ENCODE results near the gene SMU1. TPM values are rescaled to one million over a fixed set of nuclear protein-coding genes. Genes with fewer than 3 reads are reported as not detected.

The SMU1 gene
- total and polyA plus RNA-seq, 2 of the 13 experiments (the other 11 are each of a cell fraction or from before 2014, with no cell fraction given): 12.9 to 36.6 TPM

GRCh38 chr9:33048054-33048465, 28.4 kb downstream of the SMU1 start:
- Histone ChIP-seq H3K36me3 (replicated peaks in 1 of 2; ENCODE audit: control insufficient read depth in 1 of 2, insufficient read depth in 2 of 2, low read length in 2 of 2) (peaks cover 10 to 40% of the 10 kb centered on the region in 2 experiments), H3K4me2 (ENCODE audit: low read depth, low read length) (peak overlapping the region; percentile 59), H3K79me2 (ENCODE audit: insufficient read depth, low read length) (no peaks in the 10 kb centered on the region), H3K4me3 (replicated peaks in 1 of 3; ENCODE audit: insufficient read depth in 1 of 3, low read depth in 2 of 3, low read length in 3 of 3) (no peak overlapping the region), H3K9me3 (ENCODE audit: low read length) (no peaks in the 10 kb centered on the region), H3K27me3 (ENCODE audit: control insufficient read depth in 1 of 2, insufficient read depth in 2 of 2, low read length in 2 of 2) (no peaks in the 10 kb centered on the region), H4K20me1 (ENCODE audit: insufficient read depth, low read length) (no peaks in the 10 kb centered on the region), H3K9ac (ENCODE audit: insufficient read depth, low read depth, low read length) (peak overlapping the region; percentile 49), H3K27ac (ENCODE audit: extremely low read length, insufficient read depth, low read length) (peak overlapping the region; percentile 80), H3K4me1 (ENCODE audit: insufficient read depth, low read length) (peaks cover 29% of the 10 kb centered on the region), H2AFZ (ENCODE audit: low read length) (no peak overlapping the region)
- FAIRE-seq (peak; percentile 100), DNase-seq (ENCODE audit: low spot score) (peak; percentile 92), ATAC-seq (peak; percentile 98)
- POLR2A ChIA-PET: interaction anchor here (0.6 to 3.9 kb wide), 6 partner anchors 9 to 242 kb away, joined by 3 to 36 read pairs (median 5); partner anchors contain the start of genes DNAJA1, NFX1 and SMU1
- CTCF ChIA-PET (ENCODE audit: low intra/inter-chr PET ratio, low total read pairs): no interaction called here
- intact Hi-C loops (cut with micrococcal nuclease; ENCODE audit: unreplicated experiment) (no loop called here), in situ Hi-C loops (cut with HindIII; ENCODE audit: extremely low pct_ligation_motif_present, low pct_unique_long_range_greater_than_20kb) (no loop called here)
- WGBS (ENCODE audit: low lambda C conversion rate): 0% methylated on average over 2 of the region's 2 CpGs
- BruUV-seq (replicated peaks): no TSS peak
- peak; percentile 39; the same call in 1 of the 2 replicates for TF ChIP-seq HOXA3 (CRISPR knock-in tag; IDR thresholded peaks at IDR 0.05)
- no peak for TF ChIP-seq CENPX (CRISPR knock-in tag; IDR thresholded peaks at IDR 0.05)
- no peak for TF ChIP-seq RAD21 (CRISPR knock-in tag; IDR thresholded peaks at IDR 0.05)
- no peak for TF ChIP-seq CCAR2 (optimal IDR thresholded peaks at IDR 0.05; ENCODE audit: low read depth, low read length)
- TF ChIP-seq HNRNPL (IDR thresholded peaks at IDR 0.05; ENCODE audit: low read depth, low read length): no peak
- no peak for TF ChIP-seq BRCA1 (CRISPR knock-in tag; IDR thresholded peaks at IDR 0.05)
- no peak for TF ChIP-seq RELA (CRISPR knock-in tag; IDR thresholded peaks at IDR 0.05)
- TF ChIP-seq ZBTB37 (CRISPR knock-in tag; IDR thresholded peaks at IDR 0.05): peak; percentile 87; the same call in 1 of the 2 replicates
- no peak for TF ChIP-seq ZBTB2 (CRISPR knock-in tag; IDR thresholded peaks at IDR 0.05; ENCODE audit: low read depth)
- 0 out of 2 replicates have a peak, but pooled peaks have one; percentile 21 for TF ChIP-seq SNAPC2 (CRISPR knock-in tag; IDR thresholded peaks at IDR 0.05)
- no peak for TF ChIP-seq ZNF713 (CRISPR knock-in tag; IDR thresholded peaks at IDR 0.05)
- TF ChIP-seq ISL2 (CRISPR knock-in tag; IDR thresholded peaks at IDR 0.05): no peak
- TF ChIP-seq ZNF615 (CRISPR knock-in tag; IDR thresholded peaks at IDR 0.05; ENCODE audit: borderline replicate concordance): no peak
- TF ChIP-seq HNF4G (IDR thresholded peaks at IDR 0.05; ENCODE audit: borderline replicate concordance, low read depth, low read length): peak; percentile 84
- no peak for TF ChIP-seq HNF4G (CRISPR knock-in tag; IDR thresholded peaks at IDR 0.05; ENCODE audit: borderline replicate concordance, low read depth)
- TF ChIP-seq SAP130 (CRISPR knock-in tag; IDR thresholded peaks at IDR 0.05; ENCODE audit: low read depth): peak; percentile 90
- TF ChIP-seq ATRX (CRISPR knock-in tag; IDR thresholded peaks at IDR 0.05; ENCODE audit: borderline replicate concordance): no peak
- no peak for TF ChIP-seq ZNF773 (CRISPR knock-in tag; IDR thresholded peaks at IDR 0.05; ENCODE audit: borderline replicate concordance)
- no peak for TF ChIP-seq E2F2 (CRISPR knock-in tag; IDR thresholded peaks at IDR 0.05; ENCODE audit: borderline replicate concordance)
- TF ChIP-seq ZC3H4 (CRISPR knock-in tag; IDR thresholded peaks at IDR 0.05; ENCODE audit: borderline replicate concordance): no peak
- TF ChIP-seq ZNF343 (CRISPR knock-in tag; IDR thresholded peaks at IDR 0.05): no peak
- TF ChIP-seq TP53 (CRISPR knock-in tag; conservative IDR thresholded peaks at IDR 0.05): no peak
